ENCODE measurements around the gene TSPYL6. TPM values are rescaled to one million over a fixed set of nuclear protein-coding genes. Genes with fewer than 3 reads are reported as not detected.

TSPYL6 gene
- total RNA-seq, 1 experiment from 2014 or later: not detected

- POLR2A ChIA-PET: no interaction called here
- no peaks in the 10 kb centered on the region; the same call in 1 of the 2 replicates for H3K27me3 Mint-ChIP-seq (ENCODE audit: low read depth)
- CTCF ChIA-PET: no interaction called here
- peaks cover 7% of the 10 kb centered on the region for H3K4me1 Mint-ChIP-seq
- ATAC-seq: peak; percentile 22; the same call in 1 of the 2 replicates
- H3K27ac Mint-ChIP-seq: no peak overlapping the region
- H3K36me3 Mint-ChIP-seq: 0 out of 2 replicates have a peak, but pooled peaks cover 3% of the 10 kb centered on the region
- no peak for DNase-seq (ENCODE audit: low spot score)
- no peak overlapping the region for H3K4me3 Mint-ChIP-seq
- peaks cover 14% of the 10 kb centered on the region for H3K9me3 Mint-ChIP-seq
- TF ChIP-seq NFATC4 (CRISPR knock-in tag; IDR thresholded peaks at IDR 0.05): no peak
- no peak for TF ChIP-seq TEAD4 (CRISPR knock-in tag; IDR thresholded peaks at IDR 0.05)
- TF ChIP-seq GTF2I (CRISPR knock-in tag; conservative IDR thresholded peaks at IDR 0.05): no peak
- no peak for TF ChIP-seq CBFB (CRISPR knock-in tag; IDR thresholded peaks at IDR 0.05; ENCODE audit: low read depth)
- TF ChIP-seq MLX (CRISPR knock-in tag; IDR thresholded peaks at IDR 0.05): no peak
- no peak for TF ChIP-seq ATF6 (CRISPR knock-in tag; IDR thresholded peaks at IDR 0.05)
Measured at GRCh38 chr2:54254180-54254579, 1.8 kb downstream of the TSPYL6 start.

GRCh38 chr2:54249629-54250028 is 6.4 kb downstream of the TSPYL6 start:
- DNase-seq (ENCODE audit: low spot score): no peak
- H3K36me3 Mint-ChIP-seq: 0 out of 2 replicates have a peak, but pooled peaks cover 3% of the 10 kb centered on the region
- no peak overlapping the region for H3K4me3 Mint-ChIP-seq
- no peak overlapping the region for H3K27ac Mint-ChIP-seq
- POLR2A ChIA-PET: interaction anchor here (0.7 kb wide), 1 partner anchor 16 kb away, joined by 3 read pairs; no protein-coding TSS in a partner anchor
- no peak for ATAC-seq
- CTCF ChIA-PET: interaction anchor here (0.7 kb wide), 1 partner anchor 43 kb away, joined by 3 read pairs; no protein-coding TSS in a partner anchor
- peaks cover 7% of the 10 kb centered on the region for H3K4me1 Mint-ChIP-seq
- H3K27me3 Mint-ChIP-seq (ENCODE audit: low read depth): no peaks in the 10 kb centered on the region; the same call in 1 of the 2 replicates
- H3K9me3 Mint-ChIP-seq: peaks cover 14% of the 10 kb centered on the region
- TF ChIP-seq GABPB1 (CRISPR knock-in tag; IDR thresholded peaks at IDR 0.05): no peak
- no peak for TF ChIP-seq ARID4B (CRISPR knock-in tag; IDR thresholded peaks at IDR 0.05; ENCODE audit: borderline replicate concordance)
- no peak for TF ChIP-seq GRHL2 (CRISPR knock-in tag; IDR thresholded peaks at IDR 0.05; ENCODE audit: insufficient replicate concordance, severe bottlenecking)
- no peak for TF ChIP-seq ZBTB43 (CRISPR knock-in tag; IDR thresholded peaks at IDR 0.05)
- no peak for TF ChIP-seq ESRRA (CRISPR knock-in tag; IDR thresholded peaks at IDR 0.05; ENCODE audit: borderline replicate concordance)
- TF ChIP-seq GTF2I (CRISPR knock-in tag; conservative IDR thresholded peaks at IDR 0.05): no peak
- no peak for TF ChIP-seq NFYB (CRISPR knock-in tag; conservative IDR thresholded peaks at IDR 0.05; ENCODE audit: low read depth)
- TF ChIP-seq NFATC4 (CRISPR knock-in tag; IDR thresholded peaks at IDR 0.05): no peak
- TF ChIP-seq ZNF532 (CRISPR knock-in tag; IDR thresholded peaks at IDR 0.05; ENCODE audit: borderline replicate concordance): no peak
- no peak for TF ChIP-seq FOXP4 (CRISPR knock-in tag; IDR thresholded peaks at IDR 0.05)
- TF ChIP-seq STAT6 (CRISPR knock-in tag; conservative IDR thresholded peaks at IDR 0.05; ENCODE audit: low read depth): no peak
- TF ChIP-seq ATF1 (CRISPR knock-in tag; IDR thresholded peaks at IDR 0.05): no peak

All from WTC11 (cell line).